ENCODE measurements around the gene ESYT1. TPM values are rescaled to one million over a fixed set of nuclear protein-coding genes. Genes with fewer than 3 reads are reported as not detected.
A peak's percentile ranks its signal among the peaks of the same experiment; 100 is the strongest.
"Not testable (repeated sequence)": the region's sequence is repeated elsewhere in the genome, so short reads cannot be mapped to it uniquely, and the experiment has no call there.

Gene ESYT1
- total RNA-seq, 2 experiments from 2014 or later: 266 to 279 TPM

GRCh38 chr12:56105609-56105902 lies 22.5 kb upstream of the ESYT1 start:
- peak overlapping the region; percentile 99 for H3K4me3 Mint-ChIP-seq
- no peaks in the 10 kb centered on the region for H3K9me3 Mint-ChIP-seq
- POLR2A ChIA-PET: interaction anchor here (1.5 to 9.3 kb wide), 11 partner anchors 10 to 276 kb away, joined by 4 to 226 read pairs (median 16); partner anchors contain the start of genes DNAJC14, ESYT1, MYL6 and MYL6B
- no peaks in the 10 kb centered on the region for H3K27me3 Mint-ChIP-seq
- no peak for DNase-seq
- peaks cover 62% of the 10 kb centered on the region for H3K36me3 Mint-ChIP-seq (ENCODE audit: low read depth)
- CTCF ChIA-PET: interaction anchor here (0.7 to 6.1 kb wide), 9 partner anchors 12 to 367 kb away, joined by 3 to 60 read pairs (median 8); partner anchors contain the start of genes ERBB3, RPL41 and ZC3H10
- peak overlapping the region; percentile 98 for H3K27ac Mint-ChIP-seq
- H3K4me1 Mint-ChIP-seq: peaks cover 56% of the 10 kb centered on the region

DNA sequence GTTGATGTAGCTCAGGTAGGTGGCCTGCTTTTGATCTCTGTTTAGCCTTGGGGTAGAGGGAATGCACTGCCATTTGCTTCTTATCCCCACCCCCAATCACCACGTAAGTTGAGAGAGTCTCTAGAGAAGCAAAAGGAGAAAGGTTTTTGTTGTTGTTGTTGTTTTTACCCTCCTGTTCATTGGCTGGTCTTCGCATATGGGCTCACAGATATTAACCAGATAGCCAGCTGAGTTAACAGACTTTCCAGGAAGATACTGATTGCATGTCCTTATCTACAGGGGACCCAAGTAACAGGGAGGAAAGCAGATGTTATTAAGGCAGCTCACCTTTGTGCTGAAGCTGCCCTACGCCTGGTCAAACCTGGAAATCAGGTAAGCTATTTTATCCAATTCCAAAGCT lies 20.8 kb upstream of the ESYT1 start:
- H3K27me3 Mint-ChIP-seq: no peaks in the 10 kb centered on the region
- H3K27ac Mint-ChIP-seq: no peak overlapping the region
- peaks cover 45% of the 10 kb centered on the region for H3K4me1 Mint-ChIP-seq
- CTCF ChIA-PET: interaction anchor here (1.1 to 6.1 kb wide), 6 partner anchors 11 to 82 kb away, joined by 3 to 36 read pairs (median 6); partner anchors contain the start of genes RPL41, SMARCC2 and ZC3H10
- POLR2A ChIA-PET: interaction anchor here (1.0 to 9.3 kb wide), 3 partner anchors 10 to 82 kb away, joined by 3 to 226 read pairs (median 7); partner anchors contain the start of genes ESYT1, RPL41, SMARCC2 and ZC3H10
- peaks cover 76% of the 10 kb centered on the region for H3K36me3 Mint-ChIP-seq (ENCODE audit: low read depth)
- DNase-seq: no peak
- no peaks in the 10 kb centered on the region for H3K9me3 Mint-ChIP-seq
- H3K4me3 Mint-ChIP-seq: no peak overlapping the region

DNA sequence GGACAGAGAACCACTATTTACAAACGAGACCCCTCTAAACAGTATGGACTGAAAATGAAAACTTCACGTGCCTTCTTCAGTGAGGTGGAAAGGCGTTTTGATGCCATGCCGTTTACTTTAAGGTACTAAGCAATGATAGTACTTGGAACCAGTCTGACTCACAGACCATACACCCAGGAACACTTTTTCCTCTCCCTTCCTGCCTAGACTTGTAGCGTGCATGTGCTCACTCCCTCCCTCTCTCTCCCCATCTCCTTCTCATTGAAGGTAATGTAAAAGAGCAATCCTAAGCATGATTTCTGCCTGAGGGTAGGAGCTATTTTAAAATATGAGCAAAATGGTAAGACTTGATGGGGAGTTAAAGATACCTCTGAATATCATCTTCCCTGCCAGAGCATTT lies 17.5 kb upstream of the ESYT1 start:
- Mint-ChIP-seq H3K4me3 (no peak overlapping the region), H3K36me3 (ENCODE audit: low read depth) (peaks cover 83% of the 10 kb centered on the region), H3K27me3 (no peaks in the 10 kb centered on the region), H3K9me3 (no peaks in the 10 kb centered on the region), H3K4me1 (peaks cover 38% of the 10 kb centered on the region), H3K27ac (no peak overlapping the region)
- POLR2A ChIA-PET: interaction anchor here (0.6 to 1.3 kb wide), 3 partner anchors 18 to 136 kb away, joined by 3 to 4 read pairs (median 3); partner anchors contain the start of genes ESYT1 and RAB5B
- DNase-seq: no peak
- CTCF ChIA-PET: interaction anchor here (1.6 kb wide), 1 partner anchor 63 kb away, joined by 4 read pairs; no protein-coding TSS in a partner anchor

GRCh38 chr12:56114084-56114483 lies 14.0 kb upstream of the ESYT1 start:
- no peaks in the 10 kb centered on the region for H3K27me3 Mint-ChIP-seq
- H3K27ac Mint-ChIP-seq: peak overlapping the region; percentile 69
- peaks cover 69% of the 10 kb centered on the region for H3K36me3 Mint-ChIP-seq (ENCODE audit: low read depth)
- POLR2A ChIA-PET: interaction anchor here (1.3 to 5.7 kb wide), 3 partner anchors 9 to 11 kb away, joined by 3 to 226 read pairs (median 12); partner anchors contain the start of gene PA2G4
- H3K4me1 Mint-ChIP-seq: peaks cover 35% of the 10 kb centered on the region
- no peaks in the 10 kb centered on the region for H3K9me3 Mint-ChIP-seq
- H3K4me3 Mint-ChIP-seq: no peak overlapping the region
- no peak for DNase-seq
- CTCF ChIA-PET: no interaction called here

DNA sequence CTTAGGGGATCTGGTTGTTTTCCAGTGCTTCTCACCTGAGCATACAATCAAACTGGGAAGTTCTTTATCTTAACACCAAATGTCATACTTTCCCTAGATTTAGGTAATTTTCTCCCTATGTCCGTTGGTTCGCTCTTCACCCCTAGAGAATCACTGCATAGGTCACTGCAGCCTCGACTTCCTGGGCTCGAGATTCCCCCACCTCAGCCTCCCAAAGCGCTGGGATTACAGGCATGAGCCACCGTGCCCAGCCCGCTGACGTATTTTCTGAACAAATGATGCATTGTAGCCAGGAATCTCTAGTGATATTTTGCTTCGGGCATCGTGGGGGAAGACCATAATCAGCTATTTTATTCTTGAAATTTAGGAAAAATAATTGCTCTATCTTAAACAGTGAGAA lies 12.7 kb upstream of the ESYT1 start:
- peaks cover 60% of the 10 kb centered on the region for H3K36me3 Mint-ChIP-seq (ENCODE audit: low read depth)
- H3K4me1 Mint-ChIP-seq: peaks cover 41% of the 10 kb centered on the region
- DNase-seq: no peak
- POLR2A ChIA-PET: interaction anchor here (0.8 to 6.3 kb wide), 8 partner anchors 10 to 223 kb away, joined by 3 to 226 read pairs (median 22); partner anchors contain the start of genes ESYT1, IL23A, MYL6 and PA2G4
- peak overlapping the region; percentile 99 for H3K4me3 Mint-ChIP-seq
- no peaks in the 10 kb centered on the region for H3K9me3 Mint-ChIP-seq
- no peaks in the 10 kb centered on the region for H3K27me3 Mint-ChIP-seq
- CTCF ChIA-PET: interaction anchor here (1.0 to 5.6 kb wide), 7 partner anchors 11 to 376 kb away, joined by 3 to 66 read pairs (median 4); partner anchors contain the start of genes ERBB3, ESYT1, PA2G4 and RAB5B
- peak overlapping the region; percentile 99 for H3K27ac Mint-ChIP-seq

DNA sequence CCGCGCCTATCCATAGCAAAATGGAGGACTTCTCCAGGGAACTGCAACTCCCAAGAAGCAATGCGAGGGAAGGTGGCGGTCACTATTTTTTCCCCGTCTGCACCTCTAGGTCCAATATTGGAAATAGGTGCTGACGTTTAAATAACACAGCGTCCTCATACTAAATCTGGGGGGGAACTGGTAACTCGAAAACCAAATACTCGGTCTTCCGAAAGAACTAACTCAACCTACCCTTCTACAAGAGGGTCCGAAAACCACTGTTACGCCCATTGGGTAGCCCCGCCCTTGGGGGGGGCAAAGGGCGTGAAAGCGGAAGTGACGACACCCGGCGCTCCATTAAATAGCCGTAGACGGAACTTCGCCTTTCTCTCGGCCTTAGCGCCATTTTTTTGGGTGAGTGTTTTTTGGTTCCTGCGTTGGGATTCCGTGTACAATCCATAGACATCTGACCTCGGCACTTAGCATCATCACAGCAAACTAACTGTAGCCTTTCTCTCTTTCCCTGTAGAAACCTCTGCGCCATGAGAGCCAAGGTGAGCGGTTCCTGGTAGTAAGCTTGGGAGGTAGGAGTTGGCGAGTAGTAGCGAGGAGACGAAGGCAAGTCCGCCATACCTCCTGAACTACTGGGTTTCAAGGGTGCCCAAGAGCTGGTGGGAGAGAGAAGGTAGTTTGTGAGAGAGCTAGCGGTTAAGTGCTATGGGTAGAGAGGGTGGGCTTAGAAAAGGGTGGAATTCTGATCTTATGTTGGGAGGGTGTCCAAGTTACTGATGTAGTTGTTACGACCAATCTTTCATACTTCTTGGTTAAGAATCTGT lies 11.6 kb upstream of the ESYT1 start, which contains the start of gene RPL41:
Gene RPL41, plus strand, starts transcription at position 367 of the 815 bp plus-strand sequence.
- CTCF ChIA-PET: interaction anchor here (0.7 to 15.1 kb wide), 15 partner anchors 9 to 1654 kb away, joined by 3 to 271 read pairs (median 9); partner anchors contain the start of genes ERBB3, ESYT1, PA2G4 and RNF41
- Mint-ChIP-seq H3K27ac (peak within 1 kb of the TSS; percentile 99), H3K9me3 (no peaks in the 10 kb centered on the region), H3K4me3 (peak within 1 kb of the TSS; percentile 99), H3K4me1 (peaks cover 39% of the 10 kb centered on the region), H3K36me3 (ENCODE audit: low read depth) (peaks cover 58% of the 10 kb centered on the region), H3K27me3 (no peaks in the 10 kb centered on the region)
- peak; percentile 95 for DNase-seq
- POLR2A ChIA-PET: interaction anchor here (0.6 to 6.3 kb wide), 20 partner anchors 11 to 378 kb away, joined by 3 to 226 read pairs (median 8); partner anchors contain the start of genes ERBB3, ESYT1, IKZF4 and MYL6

GRCh38 chr12:56117082-56117706 lies 10.9 kb upstream of the ESYT1 start:
- ChIA-PET CTCF (interaction anchor here (0.5 to 15.1 kb wide), 24 partner anchors 10 to 1654 kb away, joined by 3 to 271 read pairs (median 8); partner anchors contain the start of genes ESYT1, MYL6, MYL6B and ORMDL2), POLR2A (interaction anchor here (0.6 to 6.3 kb wide), 27 partner anchors 11 to 1404 kb away, joined by 3 to 226 read pairs (median 7); partner anchors contain the start of genes CNPY2, DDIT3, ERBB3 and ESYT1)
- not testable (repeated sequence) for DNase-seq, H3K27me3 Mint-ChIP-seq, H3K9me3 Mint-ChIP-seq
- H3K4me1 Mint-ChIP-seq: peaks cover 37% of the 10 kb centered on the region
- H3K36me3 Mint-ChIP-seq (ENCODE audit: low read depth): peaks cover 52% of the 10 kb centered on the region
- peak overlapping the region; percentile 99 for H3K27ac Mint-ChIP-seq
- peak overlapping the region; percentile 99 for H3K4me3 Mint-ChIP-seq

DNA sequence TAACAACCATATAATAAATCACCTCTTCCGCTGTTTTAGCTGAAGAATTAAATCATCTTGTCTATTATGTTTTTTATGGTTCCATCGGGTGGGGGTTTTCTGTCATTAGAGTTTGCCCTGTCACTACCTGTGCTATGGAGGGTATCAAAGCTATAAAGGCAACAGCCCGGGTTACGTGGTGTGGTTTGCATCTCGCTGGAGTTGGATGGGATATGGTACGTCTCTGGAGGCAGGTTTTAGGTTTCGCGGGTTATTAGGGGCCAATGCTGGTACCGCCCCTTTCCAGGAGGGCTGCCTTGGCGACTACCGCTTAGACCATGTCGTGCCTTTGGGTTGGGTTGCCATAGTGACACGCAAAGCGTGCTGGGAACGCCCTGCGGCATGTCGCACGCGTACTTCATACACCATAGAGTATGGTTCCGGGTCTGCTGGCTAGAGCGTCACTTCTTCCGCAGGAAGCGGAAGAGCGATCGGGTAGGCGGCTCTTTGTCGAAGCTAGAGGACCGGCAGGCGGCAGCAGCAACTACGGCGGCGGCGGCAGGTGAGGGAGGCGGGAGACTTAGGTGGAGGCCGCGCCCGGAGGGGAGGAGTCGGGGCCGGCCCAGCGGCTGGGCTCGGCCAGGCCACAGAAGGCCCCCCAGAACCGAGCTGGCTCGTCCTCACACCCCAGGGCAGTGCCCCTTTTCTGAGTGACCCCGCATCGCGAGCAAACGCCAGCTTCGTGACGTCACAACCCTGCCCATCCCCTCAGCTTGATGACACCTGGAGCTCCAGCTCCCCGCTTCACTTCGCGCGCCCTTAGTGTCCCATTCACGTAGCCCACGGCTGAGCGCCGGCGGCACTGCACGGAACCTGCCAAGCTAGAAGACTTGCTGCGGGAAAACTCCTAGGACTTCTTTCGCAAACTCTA lies 10.0 kb upstream of the ESYT1 start, which contains the start of gene ZC3H10:
Gene ZC3H10, plus strand, starts transcription at position 489 of the 910 bp plus-strand sequence. CDS start 2,297 bp downstream, outside the sequence.
- Mint-ChIP-seq H3K36me3 (ENCODE audit: low read depth) (peaks cover 44% of the 10 kb centered on the region), H3K4me3 (peak within 1 kb of the TSS; percentile 99), H3K9me3 (no peaks in the 10 kb centered on the region), H3K4me1 (peaks cover 40% of the 10 kb centered on the region), H3K27me3 (no peaks in the 10 kb centered on the region), H3K27ac (peak within 1 kb of the TSS; percentile 99)
- ChIA-PET CTCF (interaction anchor here (0.5 to 15.1 kb wide), 41 partner anchors 9 to 1467 kb away, joined by 3 to 271 read pairs (median 4); partner anchors contain the start of genes ESYT1, MYL6, MYL6B and ORMDL2), POLR2A (interaction anchor here (0.6 to 6.3 kb wide), 39 partner anchors 11 to 1403 kb away, joined by 3 to 226 read pairs (median 5); partner anchors contain the start of genes ANKRD52, CNPY2, DDIT3 and ESYT1)
- DNase-seq: peak; percentile 99

- no peak for DNase-seq
- peaks cover 38% of the 10 kb centered on the region for H3K36me3 Mint-ChIP-seq (ENCODE audit: low read depth)
- no peaks in the 10 kb centered on the region for H3K27me3 Mint-ChIP-seq
- peak overlapping the region; percentile 99 for H3K27ac Mint-ChIP-seq
- peak overlapping the region; percentile 99 for H3K4me3 Mint-ChIP-seq
- peaks cover 43% of the 10 kb centered on the region for H3K4me1 Mint-ChIP-seq
- ChIA-PET POLR2A (interaction anchor here (0.6 to 6.3 kb wide), 34 partner anchors 10 to 1402 kb away, joined by 3 to 226 read pairs (median 5); partner anchors contain the start of genes ANKRD52, CNPY2, DDIT3 and ESYT1), CTCF (interaction anchor here (0.7 to 15.1 kb wide), 33 partner anchors 9 to 380 kb away, joined by 3 to 271 read pairs (median 5); partner anchors contain the start of genes ESYT1, MYL6, MYL6B and ORMDL2)
- H3K9me3 Mint-ChIP-seq: no peaks in the 10 kb centered on the region
Measured at GRCh38 chr12:56118688-56119357, 9.2 kb upstream of the ESYT1 start.

GRCh38 chr12:56119361-56119796 lies 8.7 kb upstream of the ESYT1 start:
- Mint-ChIP-seq H3K9me3 (no peaks in the 10 kb centered on the region), H3K4me1 (peaks cover 44% of the 10 kb centered on the region), H3K27ac (peak overlapping the region; percentile 99), H3K4me3 (peak overlapping the region; percentile 99), H3K36me3 (ENCODE audit: low read depth) (peaks cover 37% of the 10 kb centered on the region), H3K27me3 (no peaks in the 10 kb centered on the region)
- POLR2A ChIA-PET: interaction anchor here (1.1 to 6.3 kb wide), 12 partner anchors 9 to 330 kb away, joined by 3 to 226 read pairs (median 30); partner anchors contain the start of genes ANKRD52, ESYT1, MYL6 and MYL6B
- CTCF ChIA-PET: interaction anchor here (0.6 to 15.1 kb wide), 20 partner anchors 8 to 380 kb away, joined by 3 to 271 read pairs (median 12); partner anchors contain the start of genes ERBB3, ESYT1, MYL6 and MYL6B
- DNase-seq: peak; percentile 67

Measured in activated CD4-positive, alpha-beta memory T cell treated with anti-CD3 and anti-CD28 coated beads, Interleukin-2, amount 10 ng/mL, durations not matched to agents 7 days and 5 days (primary cell).